Renal cortex interstitium (tissue), 11 donors: ENCODE data around the gene STS. TPM values are rescaled to one million over a fixed set of nuclear protein-coding genes. Genes with fewer than 3 reads are reported as not detected.

Experiments used
- DNase-seq, 11 donors: peaks; one replicate each; pipeline ENCODE4 v3.0.0-alpha.2; 2013; ENCODE audit warnings: low read depth in 9 of 11, low spot score in 4 of 11; ENCODE audit errors: extremely low read depth in 1 of 11
- polyA plus RNA-seq, 3 donors: library from polyadenylated mRNA; unstranded; fragments of 120-200 nt; gene quantifications; one replicate each; pipeline ENCODE4 v1.2.1, GENCODE V29; 2013; ENCODE audit not compliant: insufficient read length in 3 of 3

The STS gene
- polyA plus RNA-seq, 3 donors: 5.5 to 7.0 (median 6.3) TPM

DNA sequence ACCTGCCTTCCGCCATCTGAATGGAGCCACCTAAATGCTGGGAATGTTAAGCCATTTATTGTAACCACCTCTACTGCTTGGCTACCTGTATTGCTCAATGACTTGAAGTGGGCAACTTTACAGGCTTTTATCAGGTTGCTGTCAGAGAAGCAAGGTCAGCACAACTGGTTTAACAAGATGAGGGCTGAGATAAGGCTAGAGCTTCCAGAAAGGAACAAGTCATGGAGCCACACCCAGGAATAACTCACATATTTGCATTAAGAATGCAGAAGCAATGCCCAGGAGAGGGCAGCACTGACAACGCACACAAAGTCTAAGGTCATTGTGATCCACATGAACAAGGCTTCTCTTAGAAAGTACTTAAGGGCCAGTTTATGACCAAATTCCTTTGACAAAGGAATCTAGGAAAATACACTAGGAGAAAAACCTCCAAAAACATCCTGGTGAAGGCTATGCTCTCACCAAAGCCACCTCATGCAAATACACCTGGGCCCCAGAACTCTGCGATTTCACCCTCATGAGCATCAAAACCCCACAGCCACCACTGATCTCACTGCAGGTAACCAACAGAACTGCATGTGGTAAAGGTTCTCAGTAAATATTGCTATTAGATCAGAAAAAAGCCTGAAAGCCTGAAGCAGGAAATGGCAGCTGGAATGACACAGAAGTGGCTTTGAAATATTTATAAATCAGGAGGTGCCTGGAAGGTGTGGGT is 15.0 kb upstream of the STS start:
- peak in 2 of 11 donors; percentile 48 to 70 for DNase-seq

DNA sequence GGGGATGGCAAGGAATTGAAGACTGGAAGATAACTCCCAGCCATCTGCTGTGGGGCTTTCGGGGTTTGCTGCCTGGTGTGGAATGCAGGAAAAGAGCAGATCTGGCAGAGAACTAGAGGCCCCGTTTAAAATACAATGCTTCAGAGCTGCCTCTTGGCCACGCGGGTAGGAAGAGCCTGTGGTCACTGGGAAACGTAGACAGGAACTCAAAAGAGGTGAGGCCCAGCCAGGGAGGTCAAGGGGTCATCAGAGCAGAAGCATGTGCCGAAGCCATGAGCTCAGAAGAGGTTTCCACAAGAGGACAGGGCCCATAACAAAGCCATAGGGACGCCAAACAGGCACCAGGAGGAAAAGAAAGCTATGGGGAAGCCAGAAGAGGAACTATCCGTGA is 14.5 kb upstream of the STS start:
- DNase-seq: no peak

DNA sequence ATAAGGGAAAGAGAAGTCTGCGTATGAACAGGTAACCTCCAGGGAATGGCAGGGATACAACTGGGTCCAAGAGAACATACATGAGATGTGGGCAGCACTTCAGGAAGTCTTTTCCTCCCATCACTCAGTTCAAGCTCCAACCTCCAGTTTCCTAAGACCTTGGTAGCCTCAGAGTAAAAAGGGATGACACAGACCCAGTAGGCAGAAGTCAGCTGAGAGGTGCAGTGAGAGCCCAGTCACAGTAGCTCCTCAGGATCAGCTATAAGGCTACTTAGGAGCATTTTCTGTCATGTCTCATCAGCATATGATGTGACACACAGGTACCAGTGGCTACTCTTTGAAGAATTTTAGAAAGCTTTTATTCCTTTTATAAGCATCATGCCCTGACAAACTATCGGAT is 12.5 kb upstream of the STS start:
- no peak for DNase-seq

DNA sequence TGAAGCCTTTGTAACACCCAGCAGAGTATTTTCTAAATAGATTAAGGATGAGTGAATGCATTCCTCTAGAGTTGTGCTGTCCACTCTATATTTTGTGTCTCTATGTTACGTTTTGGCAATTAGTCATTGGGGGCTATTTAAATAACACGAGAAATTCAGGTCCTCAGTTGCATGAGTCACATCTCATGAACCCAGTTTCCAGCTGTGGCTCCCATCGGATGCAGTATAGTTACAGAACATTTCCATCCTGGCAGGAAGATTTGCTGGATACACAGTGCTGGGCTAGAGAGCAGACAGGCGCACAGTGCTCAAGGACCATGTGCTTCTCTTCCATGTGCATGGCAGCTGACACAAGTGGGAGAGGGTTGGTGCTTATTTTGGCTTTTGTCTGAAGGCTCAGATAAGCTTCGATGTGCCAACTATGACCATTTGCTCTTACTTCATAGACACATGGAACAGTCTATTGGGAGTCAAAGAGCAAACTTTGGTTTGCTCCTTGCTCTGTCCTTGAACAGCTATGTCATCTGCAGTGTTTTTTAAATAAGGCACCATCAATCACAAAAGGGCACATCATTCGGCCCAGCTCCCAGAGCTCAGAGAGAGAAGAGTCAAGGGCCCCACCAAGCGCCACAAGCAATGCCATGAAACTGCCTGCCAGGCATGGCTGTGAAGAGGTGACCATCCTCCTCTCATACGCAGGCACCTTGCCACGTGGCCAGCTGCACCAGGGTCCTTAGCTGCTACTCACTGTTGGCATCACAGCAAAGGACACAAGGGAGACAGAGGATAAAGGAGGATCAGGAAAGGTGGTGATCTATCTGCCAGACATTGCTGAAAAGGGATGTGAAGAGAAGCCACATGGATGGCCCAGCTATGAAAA is 8.1 kb upstream of the STS start:
- no peak for DNase-seq

GRCh38 chrX:7143076-7143475 is 4.4 kb upstream of the STS start:
- DNase-seq: no peak

DNA sequence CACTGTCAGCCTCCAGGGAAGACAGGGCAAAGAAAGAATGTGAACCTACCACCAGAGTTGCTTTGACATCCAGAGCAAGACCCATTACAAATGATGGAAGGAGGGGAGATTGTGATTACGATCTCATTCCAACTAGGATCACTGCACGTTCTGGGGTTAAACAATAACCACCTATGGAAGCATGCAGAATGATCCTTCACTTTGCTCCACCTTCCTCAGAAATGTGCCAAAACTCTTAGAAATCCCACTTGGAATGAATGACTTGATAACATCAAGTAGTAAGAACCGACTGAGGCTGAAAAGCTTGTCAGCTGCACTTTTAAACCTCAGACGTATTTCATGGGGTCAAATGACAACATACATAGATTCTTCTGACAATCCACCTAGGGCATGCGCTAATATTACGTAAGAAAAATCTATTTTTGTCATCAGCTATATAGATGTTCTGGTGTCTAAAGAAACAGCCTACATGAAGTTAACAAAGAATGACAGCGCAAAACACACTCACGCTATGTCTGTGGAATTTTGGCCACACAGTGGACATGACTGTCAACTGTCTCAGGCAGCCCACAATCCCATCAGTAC is 3.5 kb upstream of the STS start:
- DNase-seq: no peak

DNA sequence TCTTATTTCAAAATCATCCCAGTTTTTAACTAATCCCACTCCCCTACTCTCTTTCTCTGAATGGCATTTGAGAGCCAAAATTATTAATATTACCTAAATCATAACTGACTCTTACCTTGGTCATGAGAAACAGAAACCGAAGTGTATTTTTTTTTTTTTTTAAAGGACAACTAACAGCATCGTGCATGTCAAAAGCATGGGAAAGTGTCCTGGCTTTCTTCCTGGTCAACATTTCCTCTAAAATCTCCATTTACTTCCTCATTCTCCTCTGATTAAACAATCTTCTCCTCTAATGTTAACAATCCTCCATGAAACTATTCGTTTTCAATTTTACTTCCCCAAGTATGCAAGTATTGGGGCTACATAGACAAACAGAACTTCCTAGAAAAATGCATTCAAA is 2.1 kb upstream of the STS start:
- no peak for DNase-seq

GRCh38 chrX:7146020-7146702 is 1.4 kb upstream of the STS start:
- DNase-seq: no peak

GRCh38 chrX:7146703-7147412 is 654 bp upstream of the STS start:
- DNase-seq: no peak

DNA sequence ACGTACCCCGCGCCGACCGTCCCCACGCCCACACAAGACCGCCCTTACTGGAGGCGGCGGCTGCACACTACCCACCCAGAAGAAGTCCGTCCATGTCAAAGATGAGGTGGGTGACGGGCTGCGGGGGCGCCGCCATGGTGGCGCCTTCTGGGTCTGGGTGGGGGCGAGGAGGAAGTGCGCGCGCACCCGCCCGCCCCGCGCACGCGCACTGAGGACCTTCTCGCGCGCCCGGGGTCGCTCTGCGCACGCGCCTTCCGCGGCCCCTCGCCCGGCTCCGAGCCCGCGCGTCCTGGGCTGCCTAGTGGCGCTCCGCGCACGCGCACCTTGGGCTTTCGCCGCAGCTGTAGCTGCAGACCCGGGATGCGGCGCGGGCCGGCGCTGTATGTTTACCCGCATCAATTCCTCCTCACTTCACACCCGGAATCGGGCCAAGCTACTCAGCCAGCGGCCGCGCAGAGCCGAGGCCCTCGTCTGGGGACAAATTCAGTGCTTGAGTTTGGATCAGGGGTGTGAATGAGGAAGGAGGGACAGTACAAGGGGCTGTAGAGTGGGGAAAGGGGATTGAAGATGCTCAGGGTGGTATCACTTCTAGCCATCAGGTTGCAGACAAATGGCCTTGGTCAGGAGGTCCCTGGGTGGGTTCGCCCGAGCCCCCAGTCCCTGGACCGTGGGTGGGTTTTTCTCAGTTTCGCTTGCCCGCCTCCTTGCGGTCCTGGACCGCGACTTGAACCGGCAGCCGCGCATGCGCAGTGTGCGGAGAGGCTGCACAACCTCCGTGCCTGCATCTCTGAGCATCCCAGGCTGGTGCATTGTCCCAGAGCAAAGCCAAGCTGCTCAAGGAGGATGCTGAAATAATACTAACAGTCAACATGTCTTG is 704 bp downstream of the STS start, which contains the start of gene PUDP:
Gene PUDP (minus strand): TSS at position 176 of the 877 bp plus-strand sequence. CDS start 40 bp downstream, at position 136.
- peak; percentile 56 to 90 (median 77) for DNase-seq

- no peak for DNase-seq
These were observed 1.9 kb downstream of the STS start for GRCh38 chrX:7149411-7149810.

- DNase-seq: no peak
These were observed 5.7 kb downstream of the STS start for GRCh38 chrX:7153231-7153630.

DNA sequence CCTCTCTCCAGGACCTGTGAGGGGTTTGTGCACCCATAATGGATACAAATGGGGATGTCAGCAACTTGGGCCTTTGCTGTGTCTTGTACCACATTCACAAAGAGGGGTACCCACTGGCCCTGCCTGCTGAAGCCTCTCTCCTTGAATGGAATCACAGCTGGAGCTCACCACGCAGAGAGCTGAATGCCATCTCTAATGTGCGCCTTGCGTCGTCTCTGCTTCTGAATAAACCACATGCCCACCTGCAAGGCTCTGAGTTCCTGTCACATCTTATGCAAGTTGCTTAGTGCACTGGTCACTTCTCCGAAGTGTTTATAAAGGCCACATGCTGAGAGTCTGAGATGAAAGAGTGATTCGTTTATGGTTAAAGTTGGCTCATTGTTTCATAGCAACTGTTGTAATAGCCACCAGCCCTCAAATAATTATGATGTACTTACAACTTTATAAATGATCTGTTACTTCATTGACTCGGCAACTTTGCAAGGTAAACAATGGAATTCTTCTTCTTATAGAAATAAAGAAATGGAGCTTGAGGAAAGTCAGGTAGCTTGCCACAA is 6.6 kb downstream of the STS start:
- DNase-seq: no peak

DNA sequence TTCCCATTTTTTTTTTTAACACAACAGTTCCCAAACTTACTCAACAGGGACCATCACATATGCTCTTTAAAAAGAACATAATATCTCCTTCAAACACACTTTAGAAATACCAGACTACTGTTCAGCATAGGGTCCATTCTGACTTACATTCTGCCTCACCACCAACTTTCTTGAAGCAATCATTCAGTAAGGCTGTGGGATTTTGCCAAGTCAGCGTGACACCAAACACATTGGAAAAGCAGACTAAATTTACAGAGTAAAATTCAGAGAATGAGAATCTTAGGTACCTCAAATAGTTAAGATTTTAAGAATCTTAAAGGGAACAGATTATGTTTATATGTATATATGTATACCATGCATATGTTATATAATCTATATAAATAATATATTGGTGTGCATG is 7.7 kb downstream of the STS start:
- DNase-seq: no peak

DNA sequence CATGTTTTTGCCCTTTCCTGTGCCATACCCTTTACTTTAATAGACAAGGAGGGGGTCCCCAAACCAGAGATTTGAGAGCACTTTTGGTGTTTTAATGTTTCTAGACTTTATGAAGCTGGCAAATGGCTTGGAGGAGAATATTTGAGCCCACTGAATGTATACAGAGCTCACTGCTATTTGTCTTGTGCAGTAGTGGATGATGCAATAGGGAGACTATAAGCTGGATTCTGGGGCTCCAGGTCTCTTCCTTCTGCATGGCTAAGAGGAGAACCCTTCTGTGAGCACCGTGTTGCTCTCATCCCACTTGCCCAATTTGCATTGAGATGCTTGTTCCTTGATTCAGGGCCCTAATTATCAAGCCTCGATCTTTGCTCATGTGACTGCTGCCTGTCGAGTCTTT is 9.4 kb downstream of the STS start:
- no peak for DNase-seq

- no peak for DNase-seq
These were observed 11.0 kb downstream of the STS start for GRCh38 chrX:7158468-7158990.

DNA sequence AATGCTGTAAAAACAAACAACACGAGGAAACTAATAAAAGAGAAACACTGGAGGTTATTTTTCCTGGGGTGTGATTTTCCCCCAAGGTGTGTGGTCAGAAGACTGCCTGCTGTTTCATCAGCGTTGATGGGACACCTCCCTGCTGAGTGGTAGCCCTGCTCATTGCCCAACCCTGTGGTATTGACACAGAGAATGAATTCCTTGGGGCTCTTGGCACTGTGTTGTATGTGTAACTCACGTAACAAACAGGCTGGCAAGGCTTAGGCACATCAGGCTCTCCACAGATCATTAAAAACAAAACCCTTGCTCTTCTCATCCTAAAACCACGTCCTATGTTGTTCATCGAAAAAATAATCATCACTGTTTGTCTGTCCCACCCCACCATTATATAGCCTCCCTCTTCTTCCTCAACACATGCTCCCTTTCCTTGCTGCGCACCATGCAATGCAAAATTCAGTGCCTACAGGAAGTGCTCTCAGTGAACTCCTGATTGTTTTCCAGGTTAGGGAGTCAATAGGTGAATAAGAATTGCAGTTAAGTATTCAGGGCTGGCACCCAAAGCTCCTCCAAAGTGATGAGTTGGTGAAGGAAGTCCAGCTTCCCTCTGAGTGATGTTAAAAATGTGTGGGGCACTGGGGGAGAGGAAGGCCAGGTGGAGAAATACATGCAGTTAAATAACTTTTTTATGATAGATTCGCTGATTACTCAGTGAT is 11.8 kb downstream of the STS start:
- no peak for DNase-seq
